A172 (cell line): ENCODE measurements around the gene PCBP4. TPM values are rescaled to one million over a fixed set of nuclear protein-coding genes. Genes with fewer than 3 reads are reported as not detected.
"Not testable (repeated sequence)": the region's sequence is repeated elsewhere in the genome, so short reads cannot be mapped to it uniquely, and the experiment has no call there.

Source experiments
- DNase-seq: peaks from one replicate; pipeline ENCODE4 v3.0.0-alpha.2; 2015; ENCODE audit warnings: low spot score
- total RNA-seq: library from RNA; depleted of rRNA; stranded (reverse); fragments of >200 nt; shearing (Covaris generic); gene quantifications from 2 replicates; pipeline ENCODE4 v1.2.3, GENCODE V29; 2014

The PCBP4 gene
- total RNA-seq, 1 experiment from 2014 or later: 99.7 TPM

GRCh38 chr3:51994530-51994929 is 27.3 kb upstream of the PCBP4 start:
- DNase-seq: no peak

- not testable (repeated sequence) for DNase-seq
These were observed 26.4 kb upstream of the PCBP4 start for GRCh38 chr3:51993657-51994056.

GRCh38 chr3:51992017-51992682 is 24.9 kb upstream of the PCBP4 start:
- no peak for DNase-seq

- DNase-seq: not testable (repeated sequence)
These were observed 23.3 kb upstream of the PCBP4 start for GRCh38 chr3:51990501-51990971.

GRCh38 chr3:51988286-51989146 is 21.3 kb upstream of the PCBP4 start:
- no peak for DNase-seq

GRCh38 chr3:51987568-51987967 is 20.3 kb upstream of the PCBP4 start:
- DNase-seq: no peak

- DNase-seq: no peak
These were observed 19.0 kb upstream of the PCBP4 start for GRCh38 chr3:51986010-51986947.

GRCh38 chr3:51985063-51985462 is 17.8 kb upstream of the PCBP4 start:
- no peak for DNase-seq

- DNase-seq: no peak
These were observed 17.0 kb upstream of the PCBP4 start for GRCh38 chr3:51984269-51984647.

GRCh38 chr3:51983578-51984268 is 16.5 kb upstream of the PCBP4 start:
- DNase-seq: no peak

- DNase-seq: peak; percentile 74
These were observed 15.8 kb upstream of the PCBP4 start, which contains the start of gene ACY1 for GRCh38 chr3:51982838-51983577. Gene ACY1, plus strand, starts transcription at chr3:51983535. Its CDS starts 530 bp downstream, at chr3:51984065.

- DNase-seq: peak; percentile 42
These were observed 15.1 kb upstream of the PCBP4 start for GRCh38 chr3:51982352-51982837.

GRCh38 chr3:51980253-51980652 is 13.0 kb upstream of the PCBP4 start:
- no peak for DNase-seq

- no peak for DNase-seq
These were observed 10.9 kb upstream of the PCBP4 start for GRCh38 chr3:51978143-51978502.

- no peak for DNase-seq
These were observed 10.3 kb upstream of the PCBP4 start for GRCh38 chr3:51977446-51978142.

GRCh38 chr3:51975852-51976549 is 8.7 kb upstream of the PCBP4 start:
- no peak for DNase-seq

GRCh38 chr3:51974963-51975851 is 8.0 kb upstream of the PCBP4 start, which contains the start of gene ABHD14A:
Gene ABHD14A, plus strand, starts transcription at chr3:51975064. Its CDS starts 72 bp downstream, at chr3:51975136.
- DNase-seq: no peak
